Endothelial cell of umbilical vein (primary cell): ENCODE measurements around the gene PDLIM3. TPM values are rescaled to one million over a fixed set of nuclear protein-coding genes. Genes with fewer than 3 reads are reported as not detected.

ENCODE experiments used
- BruUV-seq: library from RNA; stranded (reverse); fragments of 400-500 nt; replicated peaks from 2 replicates; lab custom pipeline; 2021; lab: Mats Ljungman, UMichigan
- CTCF ChIA-PET: fragments of 300-600, 350-600 bp; sonication (Branson Sonifier 250); formaldehyde crosslinking; loops from one replicate; lab custom pipeline; 2021; ENCODE audit warnings: antibody characterized with exemption, inconsistent platforms; lab: Charles Lee
- POLR2A ChIA-PET: fragments of 300-600, 350-600 bp; sonication (Branson Sonifier 250); formaldehyde crosslinking; loops from one replicate; lab custom pipeline; 2021; ENCODE audit warnings: antibody characterized with exemption, inconsistent platforms; lab: Charles Lee
- DNase-seq: peaks from one replicate; pipeline ENCODE4 v3.0.0-alpha.2; 2011; ENCODE audit warnings: low read depth, low spot score
- FAIRE-seq: peaks from 2 replicates; lab custom pipeline; 2011; peaks lifted over from hg19 to GRCh38; lab: Jason Lieb, UNC
- H2AFZ ChIP-seq: 2 replicates; pipeline ENCODE4 v1.6.0; 2012; ENCODE audit warnings: low read depth, low read length, control low read depth, inconsistent platforms
- H3K27ac ChIP-seq: 2 replicates; pipeline ENCODE4 v1.5.1; 2011; ENCODE audit warnings: low read depth, mild to moderate bottlenecking, control low read depth, low read length, moderate library complexity; ENCODE audit not compliant: insufficient read depth
- H3K27me3 ChIP-seq, 2 experiments: 2 replicates each; pipeline versions ENCODE4 v1.6.0 to v1.6.1; 2011; ENCODE audit warnings: low read length in 2 of 2, mixed read lengths in 1 of 2; ENCODE audit not compliant: control insufficient read depth in 2 of 2, insufficient read depth in 2 of 2
- H3K36me3 ChIP-seq, 2 experiments: 2 replicates in 1 of 2; 3 replicates in 1 of 2; pipeline ENCODE4 v1.5.1; 2011; ENCODE audit warnings: low read length in 2 of 2, mild to moderate bottlenecking in 1 of 2, moderate library complexity in 1 of 2; ENCODE audit not compliant: control insufficient read depth in 2 of 2, insufficient read depth in 2 of 2; ENCODE audit errors: extremely low read depth in 1 of 2
- H3K4me1 ChIP-seq: 3 replicates; pipeline ENCODE4 v1.5.1; 2011; ENCODE audit warnings: mild to moderate bottlenecking, low read length; ENCODE audit not compliant: control insufficient read depth, insufficient read depth; ENCODE audit errors: extremely low read depth
- H3K4me2 ChIP-seq: 2 replicates; pipeline ENCODE4 v1.6.1; 2011; ENCODE audit warnings: low read length, control low read depth, mixed read lengths; ENCODE audit not compliant: insufficient read depth
- H3K4me3 ChIP-seq, 3 experiments: fragments of 200-600 bp in 1 of 3; sonication (generic), shearing (Covaris generic) in 1 of 3; replicated peaks in 1 of 3; 2 replicates each; pipeline ENCODE4 v1.5.1; 2011 to 2016; ENCODE audit warnings: control low read depth in 3 of 3, low read length in 3 of 3, mild to moderate bottlenecking in 2 of 3, inconsistent platforms in 1 of 3, low read depth in 1 of 3, moderate library complexity in 1 of 3; ENCODE audit not compliant: insufficient read depth in 1 of 3
- H3K79me2 ChIP-seq: 2 replicates; pipeline ENCODE4 v1.6.0; 2012; ENCODE audit warnings: low read length, inconsistent platforms; ENCODE audit not compliant: control insufficient read depth, insufficient read depth
- H3K9ac ChIP-seq: replicated peaks from 2 replicates; pipeline ENCODE3; 2011; ENCODE audit warnings: low read length, control low read depth; ENCODE audit not compliant: insufficient read depth; ENCODE audit errors: extremely low read depth
- H3K9me1 ChIP-seq: replicated peaks from 3 replicates; pipeline ENCODE4 v1.6.0; 2011; ENCODE audit warnings: mild to moderate bottlenecking, low read length; ENCODE audit not compliant: control insufficient read depth, insufficient read depth; ENCODE audit errors: extremely low read depth
- H3K9me3 ChIP-seq: replicated peaks from 2 replicates; pipeline ENCODE4 v1.5.1; 2012; ENCODE audit warnings: low read length, inconsistent platforms; ENCODE audit not compliant: control insufficient read depth, insufficient read depth
- H4K20me1 ChIP-seq: replicated peaks from 2 replicates; pipeline ENCODE3; 2011; ENCODE audit warnings: mild to moderate bottlenecking, low read length; ENCODE audit not compliant: control insufficient read depth, insufficient read depth; ENCODE audit errors: extremely low read depth
- CTCF ChIP-seq, 2 donors: IDR thresholded peaks; 1 replicate in 1 of 2; 2 replicates in 1 of 2; pipeline ENCODE4 v1.5.1; 2011; ENCODE audit warnings: low read length in 2 of 2, mild to moderate bottlenecking in 2 of 2, moderate library complexity in 2 of 2, control low read depth in 1 of 2, inconsistent platforms in 1 of 2, low read depth in 1 of 2; ENCODE audit not compliant: insufficient read depth in 1 of 2; ENCODE audit errors: extremely low read depth in 1 of 2
- EZH2 ChIP-seq: IDR thresholded peaks from 2 replicates; pipeline ENCODE4 v1.6.1; 2012; ENCODE audit warnings: borderline replicate concordance, low read depth, mild to moderate bottlenecking, moderate library complexity, low read length, inconsistent platforms; ENCODE audit not compliant: severe bottlenecking
- FOS ChIP-seq: IDR thresholded peaks from 2 replicates; pipeline ENCODE4 v1.6.1; 2011; ENCODE audit warnings: mild to moderate bottlenecking, low read length, moderate library complexity, borderline replicate concordance; ENCODE audit not compliant: insufficient read depth
- GATA2 ChIP-seq: IDR thresholded peaks from 2 replicates; pipeline ENCODE4 v1.7.0; 2011; ENCODE audit warnings: low read depth, mild to moderate bottlenecking, moderate library complexity, mixed read lengths, low read length; ENCODE audit not compliant: insufficient read length, insufficient read depth
- JUN ChIP-seq: IDR thresholded peaks from 2 replicates; pipeline ENCODE4 v1.6.1; 2011; ENCODE audit warnings: borderline replicate concordance, low read depth; ENCODE audit not compliant: insufficient read length, insufficient read depth
- MAX ChIP-seq: IDR thresholded peaks from 2 replicates; pipeline ENCODE4 v1.6.1; 2011; ENCODE audit not compliant: insufficient read depth, insufficient read length
- MYC ChIP-seq: IDR thresholded peaks from one replicate; pipeline ENCODE4 v1.6.1; 2011; ENCODE audit warnings: mild to moderate bottlenecking, low read depth, low read length
- POLR2A ChIP-seq: IDR thresholded peaks from 2 replicates; pipeline ENCODE4 v1.6.1; 2012; ENCODE audit warnings: low read depth, mild to moderate bottlenecking, control low read depth, low read length
- POLR2AphosphoS5 ChIP-seq: IDR thresholded peaks from 2 replicates; pipeline ENCODE4 v1.6.1; 2012; ENCODE audit warnings: low read depth, mild to moderate bottlenecking, control low read depth, low read length, moderate library complexity; ENCODE audit not compliant: insufficient read depth
- dilution Hi-C: fragments of 300-500 bp; cut with MboI; formaldehyde crosslinking; loops from one replicate; pipeline ENCODE4 v1.15.0; 2019; ENCODE audit warnings: low sequenced_read_pairs; ENCODE audit not compliant: extremely low pct_ligation_motif_present
- intact Hi-C: fragments of 100-400 bp; cut with micrococcal nuclease; formaldehyde crosslinking; loops from one replicate; pipeline ENCODE4 v1.10.0; 2022
- polyA plus RNA-seq, 4 experiments: library from polyadenylated mRNA; depleted of rRNA in 3 of 4; stranded (reverse) in 3 of 4; unstranded in 1 of 4; fragments of >200 nt; gene quantifications; 2 replicates each; pipeline versions ENCODE4 v1.2.1 to v1.2.3, GENCODE V29; 2011 to 2012; ENCODE audit warnings: missing spikeins in 1 of 4
- total RNA-seq: library from RNA; stranded (reverse); gene quantifications from 2 replicates; pipeline ENCODE4 v1.2.3, GENCODE V29; 2021

PDLIM3 gene
- total and polyA plus RNA-seq, 2 donors (not counting 3 experiments of a cell fraction or from before 2014, with no cell fraction given), result 9.7 to 17.6 TPM

GRCh38 chr4:185565696-185566095, 30.4 kb upstream of the PDLIM3 start:
- H4K20me1 ChIP-seq, result no peaks in the 10 kb centered on the region
- H2AFZ ChIP-seq, result no peak overlapping the region
- TF ChIP-seq CTCF (IDR thresholded peaks at IDR 0.05; ENCODE audit: extremely low read depth in 1 of 2, insufficient read depth in 1 of 2, low read depth in 1 of 2, low read length in 2 of 2), result no peak
- TF ChIP-seq EZH2, result no peak
- TF ChIP-seq POLR2A, result no peak
- TF ChIP-seq MYC, result no peak
- no peak for TF ChIP-seq GATA2
- TF ChIP-seq POLR2AphosphoS5, result no peak
- TF ChIP-seq JUN, result no peak
- TF ChIP-seq FOS, result no peak
- TF ChIP-seq MAX, result no peak
- peaks cover 17% of the 10 kb centered on the region for H3K4me1 ChIP-seq
- DNase-seq (no peak), FAIRE-seq (no peak)
- no peak overlapping the region for H3K4me3 ChIP-seq
- no peaks in the 10 kb centered on the region for H3K36me3 ChIP-seq
- no peaks in the 10 kb centered on the region for H3K27me3 ChIP-seq
- no peaks in the 10 kb centered on the region for H3K79me2 ChIP-seq
- POLR2A ChIA-PET, result no interaction called here
- dilution Hi-C loops, result no loop called here
- intact Hi-C loops, result loop anchor here (2.0 kb wide), 3 partner anchors 31 to 95 kb away; partner anchors contain the start of genes CCDC110 and PDLIM3
- no peak overlapping the region for H3K4me2 ChIP-seq
- BruUV-seq, result no TSS peak
- no peaks in the 10 kb centered on the region for H3K9me3 ChIP-seq
- H3K27ac ChIP-seq, result no peak overlapping the region
- H3K9ac ChIP-seq, result no peak overlapping the region
- H3K9me1 ChIP-seq, result no peaks in the 10 kb centered on the region
- CTCF ChIA-PET, result interaction anchor here (1.8 kb wide), 1 partner anchor 11 kb away, joined by 5 read pairs; no protein-coding TSS in a partner anchor
